Smooth muscle cell (in vitro differentiated cells): ENCODE results near the gene ACVR1. TPM values are rescaled to one million over a fixed set of nuclear protein-coding genes. Genes with fewer than 3 reads are reported as not detected.

Source experiments
- DNase-seq: peaks from one replicate; lab custom pipeline; 2025; ENCODE audit not compliant: unreplicated experiment; lab: John Stamatoyannopoulos, UW
- H2AFZ ChIP-seq: fragments of 200-600 bp; sonication (generic); 2 replicates; pipeline ENCODE4 v1.6.0; 2016; ENCODE audit warnings: antibody characterized with exemption, low read depth, mild to moderate bottlenecking
- H3F3A ChIP-seq: fragments of 200-600 bp; sonication (generic); 2 replicates; pipeline ENCODE4 v1.6.0; 2017; ENCODE audit warnings: antibody characterized with exemption, low read depth
- H3K27ac ChIP-seq: fragments of 200-600 bp; sonication (generic); 2 replicates; pipeline ENCODE4 v1.5.1; 2016; ENCODE audit warnings: low read depth, mild to moderate bottlenecking
- H3K27me3 ChIP-seq: fragments of 200-600 bp; sonication (generic); 2 replicates; pipeline ENCODE4 v1.6.1; 2016; ENCODE audit warnings: low read depth, mild to moderate bottlenecking
- H3K36me3 ChIP-seq: fragments of 200-600 bp; sonication (generic); 2 replicates; pipeline ENCODE4 v1.5.1; 2016; ENCODE audit warnings: low read depth
- H3K4me1 ChIP-seq: fragments of 200-600 bp; sonication (generic); 2 replicates; pipeline ENCODE4 v1.5.1; 2016; ENCODE audit warnings: low read depth
- H3K4me2 ChIP-seq: fragments of 200-600 bp; sonication (generic); 2 replicates; pipeline ENCODE4 v1.6.0; 2016; ENCODE audit warnings: mild to moderate bottlenecking
- H3K4me3 ChIP-seq: fragments of 200-600 bp; sonication (generic); 2 replicates; pipeline ENCODE4 v1.5.1; 2016; ENCODE audit warnings: mild to moderate bottlenecking
- H3K79me2 ChIP-seq: fragments of 200-600 bp; sonication (generic); 2 replicates; pipeline ENCODE4 v1.6.0; 2016; ENCODE audit warnings: low read depth, mild to moderate bottlenecking
- H3K9ac ChIP-seq: fragments of 200-600 bp; sonication (generic); 2 replicates; pipeline ENCODE4 v1.6.0; 2016; ENCODE audit warnings: low read depth
- H3K9me3 ChIP-seq: fragments of 200-600 bp; sonication (generic); replicated peaks from 2 replicates; pipeline ENCODE4 v1.5.1; 2016; ENCODE audit warnings: low read depth
- H4K20me1 ChIP-seq: fragments of 200-600 bp; sonication (generic); 2 replicates; pipeline ENCODE4 v1.6.0; 2016; ENCODE audit warnings: low read depth
- CTCF ChIP-seq: fragments of 200-600 bp; sonication (generic); IDR thresholded peaks from 2 replicates; pipeline ENCODE4 v1.5.1; 2017; ENCODE audit warnings: borderline replicate concordance, mild to moderate bottlenecking, antibody characterized with exemption; ENCODE audit not compliant: insufficient read depth, poor library complexity, severe bottlenecking
- WGBS: methylation state at CpG from one replicate; pipeline ENCODE4 v1.1.7; 2016; ENCODE audit warnings: low lambda C conversion rate; 5-methylcytosine and 5-hydroxymethylcytosine counted together
- polyA plus RNA-seq: library from polyadenylated mRNA; unstranded; fragments of >200 nt; fragmentation: Nextera tagmentation; extraction: Ambion mirVana; gene quantifications from 2 replicates; pipeline ENCODE4 v1.2.1, GENCODE V29; 2016
- total RNA-seq: library from RNA; depleted of rRNA; stranded (reverse); fragments of >200 nt; gene quantifications from 2 replicates; pipeline ENCODE4 v1.2.3, GENCODE V29; 2014

ACVR1 gene
- total and polyA plus RNA-seq, 2 experiments from 2014 or later, result 27.2 to 32.7 TPM

DNA sequence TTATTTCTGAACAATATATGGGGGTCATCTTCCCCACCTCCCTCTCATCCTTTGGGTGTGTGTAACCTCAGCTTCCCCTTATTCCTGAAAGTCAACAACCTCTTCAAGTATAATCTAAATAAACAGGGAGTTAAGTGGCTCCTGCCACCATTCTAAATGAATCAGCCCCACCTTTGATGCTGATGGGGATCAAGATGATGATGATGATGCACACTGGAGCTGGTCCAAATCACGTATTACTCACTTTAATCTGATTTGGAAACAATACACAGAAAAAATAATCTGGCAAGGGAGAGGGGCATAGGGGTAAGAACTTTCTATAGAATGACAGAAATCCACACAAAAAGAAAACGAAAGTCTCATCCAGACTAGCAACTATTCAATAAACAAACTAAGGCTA, 7.1 kb downstream of the ACVR1 start:
- no peak overlapping the region for H3K27ac ChIP-seq
- no peak overlapping the region for H3K9ac ChIP-seq
- H2AFZ ChIP-seq, result no peak overlapping the region
- H3K4me2 ChIP-seq, result no peak overlapping the region
- DNase-seq, result no peak
- H3F3A ChIP-seq, result no peaks in the 10 kb centered on the region
- no peak overlapping the region for H3K4me3 ChIP-seq
- no peak for TF ChIP-seq CTCF
- H3K9me3 ChIP-seq, result no peaks in the 10 kb centered on the region
- peaks cover 15% of the 10 kb centered on the region for H3K4me1 ChIP-seq
- H4K20me1 ChIP-seq, result peaks cover 98% of the 10 kb centered on the region
- H3K79me2 ChIP-seq, result peaks cover 98% of the 10 kb centered on the region
- 96% methylated on average over 2 of the region's 2 CpGs for WGBS
- no peaks in the 10 kb centered on the region for H3K27me3 ChIP-seq
- no peaks in the 10 kb centered on the region for H3K36me3 ChIP-seq

DNA sequence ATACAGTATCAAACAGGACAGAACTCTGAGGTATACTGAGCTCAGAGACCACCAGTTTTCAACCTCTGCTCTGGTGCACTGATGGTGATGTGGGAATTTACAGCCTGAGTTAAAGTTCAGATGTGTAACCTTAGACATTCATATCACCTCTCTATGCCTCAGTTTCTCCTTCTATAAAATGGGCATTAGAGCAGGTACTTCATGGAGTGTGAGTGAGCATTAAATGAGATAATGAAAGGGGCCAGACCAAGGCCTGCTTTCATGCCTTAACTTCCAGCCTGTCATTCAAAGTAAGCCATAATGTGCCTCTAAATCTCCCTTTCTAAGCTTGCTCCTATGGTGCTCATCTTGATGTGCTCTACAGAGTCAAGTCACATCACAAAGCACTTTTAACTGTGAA, 8.4 kb downstream of the ACVR1 start:
- no peak overlapping the region for H3K4me3 ChIP-seq
- H4K20me1 ChIP-seq, result peaks cover 96% of the 10 kb centered on the region
- H3K9me3 ChIP-seq, result no peaks in the 10 kb centered on the region
- H3K9ac ChIP-seq, result no peak overlapping the region
- H3K4me1 ChIP-seq, result peaks cover 12% of the 10 kb centered on the region
- no peak overlapping the region for H3K27ac ChIP-seq
- peaks cover 96% of the 10 kb centered on the region for H3K79me2 ChIP-seq
- DNase-seq, result no peak
- TF ChIP-seq CTCF, result no peak
- H2AFZ ChIP-seq, result no peak overlapping the region
- no peaks in the 10 kb centered on the region for H3K36me3 ChIP-seq
- no peaks in the 10 kb centered on the region for H3K27me3 ChIP-seq
- no peaks in the 10 kb centered on the region for H3F3A ChIP-seq
- no peak overlapping the region for H3K4me2 ChIP-seq

- H3K4me2 ChIP-seq, result no peak overlapping the region
- H3K27me3 ChIP-seq, result no peaks in the 10 kb centered on the region
- no peak for TF ChIP-seq CTCF
- H3K9ac ChIP-seq, result no peak overlapping the region
- H3K4me1 ChIP-seq, result peaks cover 12% of the 10 kb centered on the region
- H2AFZ ChIP-seq, result no peak overlapping the region
- DNase-seq, result no peak
- WGBS, result 90% methylated on average over 4 of the region's 4 CpGs
- H4K20me1 ChIP-seq, result peaks cover 93% of the 10 kb centered on the region
- H3K79me2 ChIP-seq, result peaks cover 92% of the 10 kb centered on the region
- H3K4me3 ChIP-seq, result no peak overlapping the region
- H3K27ac ChIP-seq, result no peak overlapping the region
- no peaks in the 10 kb centered on the region for H3K9me3 ChIP-seq
- H3F3A ChIP-seq, result no peaks in the 10 kb centered on the region
- H3K36me3 ChIP-seq, result no peaks in the 10 kb centered on the region
Measured at GRCh38 chr2:157866666-157867642, 9.2 kb downstream of the ACVR1 start.

GRCh38 chr2:157866202-157866601, 9.9 kb downstream of the ACVR1 start:
- Histone ChIP-seq H3K79me2 (peaks cover 92% of the 10 kb centered on the region), H3F3A (no peaks in the 10 kb centered on the region), H4K20me1 (peaks cover 93% of the 10 kb centered on the region), H3K9me3 (no peaks in the 10 kb centered on the region), H3K4me3 (no peak overlapping the region), H3K36me3 (no peaks in the 10 kb centered on the region), H3K4me1 (peaks cover 12% of the 10 kb centered on the region), H3K4me2 (no peak overlapping the region), H3K9ac (no peak overlapping the region), H2AFZ (no peak overlapping the region), H3K27ac (no peak overlapping the region), H3K27me3 (no peaks in the 10 kb centered on the region)
- no peak for DNase-seq
- TF ChIP-seq CTCF, result no peak
- WGBS, result 85% methylated on average over 3 of the region's 3 CpGs
